K562 (cell line): ENCODE data around the gene CLCF1. TPM values are rescaled to one million over a fixed set of nuclear protein-coding genes. Genes with fewer than 3 reads are reported as not detected.

Experiments
- ELF4 ChIP-seq: fragments of 450-650 bp; formaldehyde crosslinking; IDR thresholded peaks from 2 replicates; pipeline ENCODE4 v1.4.0; 2022; ENCODE audit warnings: missing genetic modification characterization
- FOXJ2 ChIP-seq: fragments of 200-800 bp; sonication (Bioruptor generic); IDR thresholded peaks from 2 replicates; pipeline ENCODE4 v1.6.1; 2016; ENCODE audit warnings: missing genetic modification characterization, missing compliant biosample characterization
- KAT7 ChIP-seq: sonication (generic); formaldehyde crosslinking; IDR thresholded peaks from 2 replicates; pipeline ENCODE4 v1.8.0; 2022; ENCODE audit warnings: missing genetic modification reagents, mild to moderate bottlenecking, borderline replicate concordance
- NEUROD1 ChIP-seq: fragments of 150-350 bp; IDR thresholded peaks from 2 replicates; pipeline ENCODE4 v1.6.1; 2014; ENCODE audit warnings: borderline replicate concordance, low read length, low read depth; ENCODE audit not compliant: partially characterized antibody
- NR2C1 ChIP-seq, 2 experiments: fragments of 450-650 bp; IDR thresholded peaks; 2 replicates each; pipeline ENCODE4 v1.6.1; 2017; ENCODE audit warnings: mild to moderate bottlenecking in 2 of 2, antibody characterized with exemption in 1 of 2, inconsistent platforms in 1 of 2, missing compliant biosample characterization in 1 of 2, missing genetic modification characterization in 1 of 2
- NUFIP1 ChIP-seq: fragments of 450-650 bp; IDR thresholded peaks from 2 replicates; pipeline ENCODE4 v1.6.1; 2018; ENCODE audit not compliant: partially characterized antibody
- SNRNP70 ChIP-seq: fragments of 200-400 bp; formaldehyde crosslinking; optimal IDR thresholded peaks from 2 replicates; pipeline ENCODE3; 2017; ENCODE audit warnings: low read depth, low read length
- SOX6 ChIP-seq: fragments of 450-650 bp; IDR thresholded peaks from 2 replicates; pipeline ENCODE4 v1.6.1; 2014; ENCODE audit warnings: mild to moderate bottlenecking
- TAF7 ChIP-seq: fragments of 450-650 bp; IDR thresholded peaks from 2 replicates; pipeline ENCODE4 v1.6.1; 2016; ENCODE audit warnings: missing genetic modification characterization, missing compliant biosample characterization
- TFAP4 ChIP-seq: sonication (generic); formaldehyde crosslinking; IDR thresholded peaks from 2 replicates; pipeline ENCODE4 v1.8.0; 2022; ENCODE audit warnings: missing genetic modification reagents, mild to moderate bottlenecking, moderate library complexity, borderline replicate concordance
- ZBTB34 ChIP-seq: fragments of 250-450 bp; sonication (Bioruptor Pico); IDR thresholded peaks from 2 replicates; pipeline ENCODE4 v1.8.0; 2021; ENCODE audit warnings: mild to moderate bottlenecking, moderate library complexity
- ZNF277 ChIP-seq: fragments of 250-450 bp; sonication (Bioruptor Pico); IDR thresholded peaks from 2 replicates; pipeline ENCODE4 v1.8.0; 2022; ENCODE audit warnings: inconsistent platforms, mild to moderate bottlenecking, moderate library complexity, borderline replicate concordance
- polyA plus RNA-seq, 8 experiments: library from polyadenylated mRNA; depleted of rRNA in 4 of 8; stranded (reverse) in 5 of 8; unstranded in 3 of 8; fragments of >200 nt; fragmentation: Nextera tagmentation in 2 of 8; fragmentation: Illumina TruSeq in 1 of 8; extraction: Ambion mirVana in 2 of 8; extraction: Trizol in 1 of 8; gene quantifications; 2 replicates each; pipeline versions ENCODE4 v1.2.1 to v1.2.3, GENCODE V29; 2011 to 2014; ENCODE audit warnings: inconsistent platforms in 1 of 8, missing spikeins in 1 of 8
- total RNA-seq, 7 experiments: library from RNA; depleted of rRNA in 6 of 7; stranded (reverse); fragments of >200 nt in 6 of 7; fragmentation: Illumina TruSeq in 2 of 7; extraction: Trizol in 2 of 7; gene quantifications; 2 replicates each; pipeline versions ENCODE4 v1.2.1 to v1.2.3, GENCODE V29; 2011 to 2021; ENCODE audit warnings: low replicate concordance in 1 of 7
- TF ChIP-seq, protein P1 (sequence below), 2 experiments: fragments of 450-650 bp; formaldehyde crosslinking in 1 of 2; IDR thresholded peaks; 2 replicates each; pipeline versions ENCODE4 v1.4.0 to v1.6.1; 2014 to 2020; ENCODE audit warnings: mild to moderate bottlenecking in 2 of 2, borderline replicate concordance in 1 of 2, low read depth in 1 of 2

The CLCF1 gene
- total and polyA plus RNA-seq, 9 of the 15 experiments (the other 6 are each of a cell fraction or from before 2014, with no cell fraction given), result 0.49 to 5.8 (median 3.0) TPM

GRCh38 chr11:67321313-67321871, 52.0 kb downstream of the CLCF1 start (continued):
- TF ChIP-seq, protein P1, sequence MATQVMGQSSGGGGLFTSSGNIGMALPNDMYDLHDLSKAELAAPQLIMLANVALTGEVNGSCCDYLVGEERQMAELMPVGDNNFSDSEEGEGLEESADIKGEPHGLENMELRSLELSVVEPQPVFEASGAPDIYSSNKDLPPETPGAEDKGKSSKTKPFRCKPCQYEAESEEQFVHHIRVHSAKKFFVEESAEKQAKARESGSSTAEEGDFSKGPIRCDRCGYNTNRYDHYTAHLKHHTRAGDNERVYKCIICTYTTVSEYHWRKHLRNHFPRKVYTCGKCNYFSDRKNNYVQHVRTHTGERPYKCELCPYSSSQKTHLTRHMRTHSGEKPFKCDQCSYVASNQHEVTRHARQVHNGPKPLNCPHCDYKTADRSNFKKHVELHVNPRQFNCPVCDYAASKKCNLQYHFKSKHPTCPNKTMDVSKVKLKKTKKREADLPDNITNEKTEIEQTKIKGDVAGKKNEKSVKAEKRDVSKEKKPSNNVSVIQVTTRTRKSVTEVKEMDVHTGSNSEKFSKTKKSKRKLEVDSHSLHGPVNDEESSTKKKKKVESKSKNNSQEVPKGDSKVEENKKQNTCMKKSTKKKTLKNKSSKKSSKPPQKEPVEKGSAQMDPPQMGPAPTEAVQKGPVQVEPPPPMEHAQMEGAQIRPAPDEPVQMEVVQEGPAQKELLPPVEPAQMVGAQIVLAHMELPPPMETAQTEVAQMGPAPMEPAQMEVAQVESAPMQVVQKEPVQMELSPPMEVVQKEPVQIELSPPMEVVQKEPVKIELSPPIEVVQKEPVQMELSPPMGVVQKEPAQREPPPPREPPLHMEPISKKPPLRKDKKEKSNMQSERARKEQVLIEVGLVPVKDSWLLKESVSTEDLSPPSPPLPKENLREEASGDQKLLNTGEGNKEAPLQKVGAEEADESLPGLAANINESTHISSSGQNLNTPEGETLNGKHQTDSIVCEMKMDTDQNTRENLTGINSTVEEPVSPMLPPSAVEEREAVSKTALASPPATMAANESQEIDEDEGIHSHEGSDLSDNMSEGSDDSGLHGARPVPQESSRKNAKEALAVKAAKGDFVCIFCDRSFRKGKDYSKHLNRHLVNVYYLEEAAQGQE (IDR thresholded peaks at IDR 0.05; ENCODE audit: borderline replicate concordance), result no peak
- TF ChIP-seq, protein P1 (CRISPR knock-in tag; IDR thresholded peaks at IDR 0.05; ENCODE audit: low read depth), result no peak
- TF ChIP-seq TAF7, result no peak
- TF ChIP-seq NEUROD1, result no peak
- TF ChIP-seq ZBTB34 (CRISPR knock-in tag), result no peak
- 0 out of 2 replicates have a peak, but pooled peaks have one; percentile 8 for TF ChIP-seq SOX6
- TF ChIP-seq KAT7, result no peak
- no peak for TF ChIP-seq SNRNP70
- no peak for TF ChIP-seq NUFIP1
- no peak for TF ChIP-seq FOXJ2 (tag)
- no peak for TF ChIP-seq ELF4 (CRISPR knock-in tag)
- no peak for TF ChIP-seq ZNF277 (CRISPR knock-in tag)
- TF ChIP-seq TFAP4 (CRISPR knock-in tag), result peak; percentile 50
- TF ChIP-seq NR2C1 (IDR thresholded peaks at IDR 0.05), result peak; percentile 30; the same call in 1 of the 2 replicates
- TF ChIP-seq NR2C1 (tag; IDR thresholded peaks at IDR 0.05), result peak; percentile 57
